HepG2 (cell line): ENCODE measurements around the gene BSN. TPM values are rescaled to one million over a fixed set of nuclear protein-coding genes. Genes with fewer than 3 reads are reported as not detected.

Experiments used
- ATAC-seq: fragments of 200-7000 bp; cut with Tn5 transposase; 3 replicates; pipeline ENCODE4 v1.9.1; 2020; ENCODE audit warnings: mild to moderate bottlenecking, moderate library complexity
- BruUV-seq: library from RNA; stranded (reverse); fragments of 400-500 nt; replicated peaks from 2 replicates; lab custom pipeline; 2021; lab: Mats Ljungman, UMichigan
- CTCF ChIA-PET: fragments of 300-600 bp; formaldehyde crosslinking; extraction: SDS; loops from one replicate; lab custom pipeline; 2021; ENCODE audit warnings: low total read pairs, inconsistent platforms, low intra/inter-chr PET ratio; lab: Yijun Ruan, JAX
- POLR2A ChIA-PET: fragments of 350-600 bp; sonication (Branson Sonifier 250); formaldehyde crosslinking; loops from one replicate; lab custom pipeline; 2020; ENCODE audit warnings: antibody characterized with exemption, inconsistent platforms; lab: Yijun Ruan, JAX
- DNase-seq: peaks from one replicate; pipeline ENCODE4 v3.0.0-alpha.2; 2015; ENCODE audit warnings: low spot score
- FAIRE-seq: peaks from 3 replicates; lab custom pipeline; 2011; peaks lifted over from hg19 to GRCh38; lab: Jason Lieb, UNC
- H2AFZ ChIP-seq: one replicate; pipeline ENCODE4 v1.6.1; 2011; ENCODE audit warnings: low read length, inconsistent platforms
- H3K27ac ChIP-seq: fragments of 300-600 bp; 3 replicates; pipeline ENCODE4 v1.8.0; 2011; ENCODE audit warnings: mixed run types, mild to moderate bottlenecking, mixed read lengths, low read length, inconsistent platforms; ENCODE audit not compliant: insufficient read depth; ENCODE audit errors: extremely low read length
- H3K27me3 ChIP-seq, 2 experiments: fragments of 200-600 bp in 1 of 2; 2 replicates in 1 of 2; 3 replicates in 1 of 2; pipeline versions ENCODE4 v1.6.0 to v1.8.0; 2011; ENCODE audit warnings: low read length in 2 of 2, mild to moderate bottlenecking in 2 of 2, moderate library complexity in 2 of 2, inconsistent platforms in 1 of 2; ENCODE audit not compliant: insufficient read depth in 2 of 2, control insufficient read depth in 1 of 2
- H3K36me3 ChIP-seq, 2 experiments: fragments of 200-600 bp in 1 of 2; replicated peaks in 1 of 2; 2 replicates in 1 of 2; 3 replicates in 1 of 2; pipeline versions ENCODE4 v1.5.1 to v1.8.0; 2011; ENCODE audit warnings: low read length in 2 of 2, inconsistent platforms in 1 of 2; ENCODE audit not compliant: insufficient read depth in 2 of 2, control insufficient read depth in 1 of 2
- H3K4me1 ChIP-seq: 2 replicates; pipeline ENCODE4 v1.5.1; 2012; ENCODE audit warnings: low read length, inconsistent platforms; ENCODE audit not compliant: insufficient read depth
- H3K4me2 ChIP-seq: 2 replicates; pipeline ENCODE4 v1.6.0; 2011; ENCODE audit warnings: low read depth, low read length, inconsistent platforms
- H3K4me3 ChIP-seq, 3 experiments: fragments of 200-600 bp in 1 of 3; sonication (generic), shearing (Covaris generic) in 1 of 3; replicated peaks in 1 of 3; 2 replicates each; pipeline ENCODE4 v1.5.1; 2011 to 2016; ENCODE audit warnings: low read length in 3 of 3, inconsistent platforms in 2 of 3, low read depth in 2 of 3, mild to moderate bottlenecking in 2 of 3, control low read depth in 1 of 3, mixed read lengths in 1 of 3; ENCODE audit not compliant: insufficient read depth in 1 of 3
- H3K79me2 ChIP-seq: one replicate; pipeline ENCODE4 v1.6.1; 2011; ENCODE audit warnings: low read length, inconsistent platforms; ENCODE audit not compliant: insufficient read depth
- H3K9ac ChIP-seq: 2 replicates; pipeline ENCODE4 v1.6.0; 2011; ENCODE audit warnings: mild to moderate bottlenecking, low read depth, low read length, inconsistent platforms; ENCODE audit not compliant: insufficient read depth
- H3K9me3 ChIP-seq: 2 replicates; pipeline ENCODE4 v1.5.1; 2012; ENCODE audit warnings: mild to moderate bottlenecking, low read length
- H4K20me1 ChIP-seq: 2 replicates; pipeline ENCODE4 v1.6.0; 2011; ENCODE audit warnings: inconsistent platforms, mild to moderate bottlenecking, low read length, moderate library complexity; ENCODE audit not compliant: insufficient read depth
- BRD4 ChIP-seq: sonication (generic); formaldehyde crosslinking; IDR thresholded peaks from 2 replicates; pipeline ENCODE4 v1.4.0; 2020; ENCODE audit warnings: missing genetic modification reagents
- CBX2 ChIP-seq, 2 experiments: fragments of 200-600 bp in 1 of 2; sonication (generic); formaldehyde crosslinking in 1 of 2; IDR thresholded peaks; 2 replicates each; pipeline versions ENCODE4 v1.7.0 to v1.8.1; 2018 to 2022; ENCODE audit warnings: low read depth in 2 of 2, low read length in 1 of 2, mild to moderate bottlenecking in 1 of 2, missing genetic modification reagents in 1 of 2
- CCDC6 ChIP-seq: sonication (generic); formaldehyde crosslinking; IDR thresholded peaks from 2 replicates; pipeline ENCODE4 v1.8.1; 2022; ENCODE audit warnings: mild to moderate bottlenecking, missing genetic modification reagents, moderate library complexity
- KDM5B ChIP-seq: sonication (generic); formaldehyde crosslinking; IDR thresholded peaks from 2 replicates; pipeline ENCODE4 v1.4.0; 2020; ENCODE audit warnings: missing genetic modification reagents, mild to moderate bottlenecking, borderline replicate concordance
- TAF15 ChIP-seq: fragments of 200-400 bp; formaldehyde crosslinking; IDR thresholded peaks from one replicate; pipeline ENCODE4 v1.6.1; 2018; ENCODE audit warnings: mild to moderate bottlenecking, low read depth, low read length; ENCODE audit not compliant: poor library complexity, severe bottlenecking
- TOE1 ChIP-seq: sonication (generic); formaldehyde crosslinking; IDR thresholded peaks from 2 replicates; pipeline ENCODE4 v1.4.0; 2020; ENCODE audit warnings: mild to moderate bottlenecking, missing genetic modification reagents
- ZFY ChIP-seq: sonication (generic); formaldehyde crosslinking; IDR thresholded peaks from 2 replicates; pipeline ENCODE4 v1.4.0; 2020; ENCODE audit warnings: missing genetic modification reagents
- ZNF180 ChIP-seq: sonication (generic); formaldehyde crosslinking; IDR thresholded peaks from 2 replicates; pipeline ENCODE4 v1.4.0; 2020; ENCODE audit warnings: low read depth, missing genetic modification reagents, borderline replicate concordance
- ZNF205 ChIP-seq: IDR thresholded peaks from 2 replicates; pipeline ENCODE4 v1.6.1; 2018; ENCODE audit warnings: missing biosample characterization, missing genetic modification reagents
- ZNF230 ChIP-seq: sonication (generic); formaldehyde crosslinking; IDR thresholded peaks from 2 replicates; pipeline ENCODE4 v1.4.0; 2020; ENCODE audit warnings: mild to moderate bottlenecking, missing genetic modification reagents
- WGBS: methylation state at CpG from one replicate; pipeline ENCODE4 v1.1.6; 2017; ENCODE audit warnings: low lambda C conversion rate; 5-methylcytosine and 5-hydroxymethylcytosine counted together
- in situ Hi-C: cut with HindIII; loops from 2 replicates; pipeline ENCODE4 v1.10.0; 2017; ENCODE audit warnings: low pct_unique_long_range_greater_than_20kb; ENCODE audit not compliant: extremely low pct_ligation_motif_present
- intact Hi-C: fragments of 100-400 bp; cut with micrococcal nuclease; formaldehyde crosslinking; loops from one replicate; pipeline ENCODE4 v1.10.0; 2022; ENCODE audit not compliant: unreplicated experiment
- polyA plus RNA-seq, 8 experiments: library from polyadenylated mRNA; depleted of rRNA in 3 of 8; stranded (reverse) in 7 of 8; unstranded in 1 of 8; fragments of >200 nt; fragmentation: Illumina TruSeq in 4 of 8; extraction: Trizol in 4 of 8; gene quantifications; 2 replicates each; pipeline versions ENCODE4 v1.2.1 to v1.2.3, GENCODE V29; 2011 to 2016; ENCODE audit warnings: low read depth in 4 of 8, missing spikeins in 1 of 8, mixed read lengths in 1 of 8; ENCODE audit not compliant: insufficient read depth in 1 of 8
- total RNA-seq, 5 experiments: library from RNA; depleted of rRNA; stranded (reverse); fragments of >200 nt; fragmentation: Illumina TruSeq; extraction: Trizol; gene quantifications; 2 replicates each; pipeline ENCODE4 v1.2.3, GENCODE V29; 2016; ENCODE audit warnings: low read depth in 1 of 5
- TF ChIP-seq, protein P1 (sequence below): sonication (generic); formaldehyde crosslinking; IDR thresholded peaks from 2 replicates; pipeline ENCODE4 v1.4.0; 2020; ENCODE audit warnings: mild to moderate bottlenecking, missing genetic modification reagents
- TF ChIP-seq, protein P2 (sequence below): sonication (generic); formaldehyde crosslinking; IDR thresholded peaks from 2 replicates; pipeline ENCODE4 v1.4.0; 2020; ENCODE audit warnings: missing genetic modification reagents

BSN gene
- total and polyA plus RNA-seq, 2 of the 13 experiments (the other 11 are each of a cell fraction or from before 2014, with no cell fraction given): 0.42 to 0.86 TPM

GRCh38 chr3:49611291-49611690 is 57.0 kb downstream of the BSN start:
- no peak for FAIRE-seq
- H3K4me2 ChIP-seq: peak overlapping the region; percentile 55
- H3K79me2 ChIP-seq: no peaks in the 10 kb centered on the region
- ChIA-PET CTCF (no interaction called here), POLR2A (interaction anchor here (1.0 kb wide), 1 partner anchor 9 kb away, joined by 3 read pairs; no protein-coding TSS in a partner anchor)
- no peak overlapping the region for H3K9ac ChIP-seq
- in situ Hi-C loops: no loop called here
- 71% methylated on average over 6 of the region's 6 CpGs for WGBS
- no peaks in the 10 kb centered on the region for H3K36me3 ChIP-seq
- no peaks in the 10 kb centered on the region for H3K27me3 ChIP-seq
- H3K27ac ChIP-seq: peak overlapping the region; percentile 37
- no peak overlapping the region for H2AFZ ChIP-seq
- H3K4me1 ChIP-seq: peaks cover 22% of the 10 kb centered on the region
- no peak overlapping the region for H3K4me3 ChIP-seq
- no TSS peak for BruUV-seq
- no peak for DNase-seq
- ATAC-seq: peak; percentile 29
- TF ChIP-seq ZFY (CRISPR knock-in tag) (no peak), KDM5B (CRISPR knock-in tag) (no peak), CCDC6 (CRISPR knock-in tag) (no peak), ZNF230 (CRISPR knock-in tag) (no peak), ZNF180 (no peak), TAF15 (no peak), BRD4 (CRISPR knock-in tag) (no peak), ZNF205 (no peak), CBX2 (IDR thresholded peaks at IDR 0.05; ENCODE audit: low read depth, low read length) (no peak), CBX2 (CRISPR knock-in tag; IDR thresholded peaks at IDR 0.05; ENCODE audit: low read depth) (no peak), TOE1 (no peak)
- TF ChIP-seq, protein P1, sequence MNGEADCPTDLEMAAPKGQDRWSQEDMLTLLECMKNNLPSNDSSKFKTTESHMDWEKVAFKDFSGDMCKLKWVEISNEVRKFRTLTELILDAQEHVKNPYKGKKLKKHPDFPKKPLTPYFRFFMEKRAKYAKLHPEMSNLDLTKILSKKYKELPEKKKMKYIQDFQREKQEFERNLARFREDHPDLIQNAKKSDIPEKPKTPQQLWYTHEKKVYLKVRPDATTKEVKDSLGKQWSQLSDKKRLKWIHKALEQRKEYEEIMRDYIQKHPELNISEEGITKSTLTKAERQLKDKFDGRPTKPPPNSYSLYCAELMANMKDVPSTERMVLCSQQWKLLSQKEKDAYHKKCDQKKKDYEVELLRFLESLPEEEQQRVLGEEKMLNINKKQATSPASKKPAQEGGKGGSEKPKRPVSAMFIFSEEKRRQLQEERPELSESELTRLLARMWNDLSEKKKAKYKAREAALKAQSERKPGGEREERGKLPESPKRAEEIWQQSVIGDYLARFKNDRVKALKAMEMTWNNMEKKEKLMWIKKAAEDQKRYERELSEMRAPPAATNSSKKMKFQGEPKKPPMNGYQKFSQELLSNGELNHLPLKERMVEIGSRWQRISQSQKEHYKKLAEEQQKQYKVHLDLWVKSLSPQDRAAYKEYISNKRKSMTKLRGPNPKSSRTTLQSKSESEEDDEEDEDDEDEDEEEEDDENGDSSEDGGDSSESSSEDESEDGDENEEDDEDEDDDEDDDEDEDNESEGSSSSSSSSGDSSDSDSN (CRISPR knock-in tag): no peak
- TF ChIP-seq, protein P2, sequence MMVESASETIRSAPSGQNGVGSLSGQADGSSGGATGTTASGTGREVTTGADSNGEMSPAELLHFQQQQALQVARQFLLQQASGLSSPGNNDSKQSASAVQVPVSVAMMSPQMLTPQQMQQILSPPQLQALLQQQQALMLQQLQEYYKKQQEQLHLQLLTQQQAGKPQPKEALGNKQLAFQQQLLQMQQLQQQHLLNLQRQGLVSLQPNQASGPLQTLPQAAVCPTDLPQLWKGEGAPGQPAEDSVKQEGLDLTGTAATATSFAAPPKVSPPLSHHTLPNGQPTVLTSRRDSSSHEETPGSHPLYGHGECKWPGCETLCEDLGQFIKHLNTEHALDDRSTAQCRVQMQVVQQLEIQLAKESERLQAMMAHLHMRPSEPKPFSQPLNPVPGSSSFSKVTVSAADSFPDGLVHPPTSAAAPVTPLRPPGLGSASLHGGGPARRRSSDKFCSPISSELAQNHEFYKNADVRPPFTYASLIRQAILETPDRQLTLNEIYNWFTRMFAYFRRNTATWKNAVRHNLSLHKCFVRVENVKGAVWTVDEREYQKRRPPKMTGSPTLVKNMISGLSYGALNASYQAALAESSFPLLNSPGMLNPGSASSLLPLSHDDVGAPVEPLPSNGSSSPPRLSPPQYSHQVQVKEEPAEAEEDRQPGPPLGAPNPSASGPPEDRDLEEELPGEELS (CRISPR knock-in tag): no peak
- intact Hi-C loops: no loop called here
- no peaks in the 10 kb centered on the region for H3K9me3 ChIP-seq
- H4K20me1 ChIP-seq: no peaks in the 10 kb centered on the region
